CD4-positive, alpha-beta T cell treated with Interleukin-1 beta for 1 hour (primary cell): ENCODE data around the gene HIBCH.
A peak's percentile ranks its signal among the peaks of the same experiment; 100 is the strongest.
"Not testable (repeated sequence)": the region's sequence is repeated elsewhere in the genome, so short reads cannot be mapped to it uniquely, and the experiment has no call there.

Experiments
- DNase-seq, 2 donors: peaks; one replicate each; pipeline ENCODE4 v3.0.0-alpha.2; 2020 to 2022

Gene HIBCH

GRCh38 chr2:190319555-190320498 is at the start of gene HIBCH:
HIBCH (minus strand) TSS chr2:190319826; CDS start chr2:190319750, 76 bp downstream.
- DNase-seq, result peak; percentile 80 to 82

- no peak for DNase-seq
Measured at GRCh38 chr2:190367091-190367490, 47.5 kb upstream of the HIBCH start.

- DNase-seq, result no peak
Measured at GRCh38 chr2:190366248-190366753, 46.7 kb upstream of the HIBCH start.

- DNase-seq, result no peak
Measured at GRCh38 chr2:190365499-190366204, 46.0 kb upstream of the HIBCH start.

GRCh38 chr2:190362894-190363293 is 43.3 kb upstream of the HIBCH start:
- DNase-seq, result no peak

GRCh38 chr2:190361572-190361971 is 41.9 kb upstream of the HIBCH start:
- DNase-seq, result no peak

GRCh38 chr2:190360965-190361364 is 41.3 kb upstream of the HIBCH start:
- no peak for DNase-seq

GRCh38 chr2:190360561-190360960 is 40.9 kb upstream of the HIBCH start:
- DNase-seq, result no peak

- DNase-seq, result not testable (repeated sequence)
Measured at GRCh38 chr2:190358655-190359448, 39.2 kb upstream of the HIBCH start.

GRCh38 chr2:190357600-190357999 is 38.0 kb upstream of the HIBCH start:
- DNase-seq, result no peak

GRCh38 chr2:190355968-190356644 is 36.5 kb upstream of the HIBCH start:
- no peak for DNase-seq

GRCh38 chr2:190354003-190354690 is 34.5 kb upstream of the HIBCH start:
- no peak for DNase-seq

GRCh38 chr2:190353537-190353899 is 33.9 kb upstream of the HIBCH start:
- DNase-seq, result no peak

- no peak for DNase-seq
Measured at GRCh38 chr2:190352668-190353536, 33.3 kb upstream of the HIBCH start.

- DNase-seq, result no peak
Measured at GRCh38 chr2:190351955-190352354, 32.3 kb upstream of the HIBCH start.

- no peak for DNase-seq
Measured at GRCh38 chr2:190350371-190350770, 30.7 kb upstream of the HIBCH start.

GRCh38 chr2:190344276-190344827 is 24.7 kb upstream of the HIBCH start:
- peak; percentile 2 to 36 for DNase-seq

- DNase-seq, result peak; percentile 38 to 58
Measured at GRCh38 chr2:190343536-190344275, 24.1 kb upstream of the HIBCH start, which contains the start of gene INPP1. INPP1 (plus strand) TSS chr2:190343589; CDS start chr2:190360103, 16,514 bp downstream.

GRCh38 chr2:190343089-190343535 is 23.5 kb upstream of the HIBCH start:
- peak in 1 of 2 donors; percentile 40 for DNase-seq
